Uterus (tissue), 4 donors: ENCODE results near the gene ATP5ME. TPM values are rescaled to one million over a fixed set of nuclear protein-coding genes. Genes with fewer than 3 reads are reported as not detected.
"Not testable (repeated sequence)": the region's sequence is repeated elsewhere in the genome, so short reads cannot be mapped to it uniquely, and the experiment has no call there.

ENCODE experiments used
- DNase-seq, 2 donors: peaks; one replicate each; pipeline ENCODE4 v3.0.0-alpha.2; 2019 to 2020
- H3K27ac ChIP-seq, 2 donors: fragments of 200-600 bp; sonication (generic); 1 replicate in 1 of 2; 2 replicates in 1 of 2; pipeline ENCODE4 v1.5.1; 2016 to 2018
- H3K27me3 ChIP-seq, 2 donors: fragments of 200-600 bp; sonication (generic); one replicate each; pipeline ENCODE4 v1.5.1; 2018 to 2019; ENCODE audit warnings: control low read depth in 1 of 2
- H3K36me3 ChIP-seq, 2 donors: fragments of 200-600 bp; sonication (generic); one replicate each; pipeline ENCODE4 v1.5.1; 2019; ENCODE audit warnings: control low read depth in 1 of 2
- H3K4me1 ChIP-seq, 2 donors: fragments of 200-600 bp; sonication (generic); one replicate each; pipeline ENCODE4 v1.5.1; 2018 to 2019; ENCODE audit warnings: control low read depth in 1 of 2
- H3K4me3 ChIP-seq, 2 donors: fragments of 200-600 bp; sonication (generic); 1 replicate in 1 of 2; 2 replicates in 1 of 2; pipeline ENCODE4 v1.5.1; 2018 to 2019; ENCODE audit warnings: mild to moderate bottlenecking in 1 of 2
- H3K9me3 ChIP-seq, 2 donors: fragments of 200-600 bp; sonication (generic); one replicate each; pipeline ENCODE4 v1.5.1; 2019; ENCODE audit warnings: control low read depth in 1 of 2
- CTCF ChIP-seq, 4 experiments: fragments of 200-600 bp in 2 of 4; fragments of 450-650 bp in 2 of 4; sonication (generic) in 2 of 4; IDR thresholded peaks; one replicate each; pipeline ENCODE4 v1.5.1; 2016 to 2019; ENCODE audit warnings: antibody characterized with exemption in 4 of 4, mild to moderate bottlenecking in 2 of 4, moderate library complexity in 1 of 4
- POLR2A ChIP-seq, 2 donors: fragments of 450-650 bp; IDR thresholded peaks; one replicate each; pipeline ENCODE4 v1.6.1; 2016; ENCODE audit warnings: antibody characterized with exemption in 2 of 2, mild to moderate bottlenecking in 1 of 2, moderate library complexity in 1 of 2
- intact Hi-C: fragments of 100-400 bp; cut with DNase I; formaldehyde crosslinking; loops from one replicate; pipeline ENCODE4 v1.15.1; 2023; ENCODE audit warnings: low total_unique reads
- total RNA-seq, 4 donors: library from RNA; depleted of rRNA in 3 of 4; stranded (reverse); fragments of >200 nt in 3 of 4; gene quantifications; one replicate each; pipeline versions ENCODE4 v1.1.0 to v1.2.4, GENCODE V29; 2014 to 2023
- donor health status: DM: yes; HTN: yes; CAD: no.

The ATP5ME gene
- total RNA-seq, 4 donors from 2014 or later: 24.1 to 168 (median 64.2) TPM

GRCh38 chr4:646460-646859, 27.6 kb downstream of the ATP5ME start:
- no peak for DNase-seq
- Histone ChIP-seq H3K4me1 (no peaks in the 10 kb centered on the region), H3K27ac (no peak overlapping the region), H3K27me3 (no peaks in the 10 kb centered on the region), H3K4me3 (no peak overlapping the region), H3K36me3 (no peaks in the 10 kb centered on the region), H3K9me3 (no peaks in the 10 kb centered on the region)
- intact Hi-C loops: no loop called here
- no peak for TF ChIP-seq CTCF (IDR thresholded peaks at IDR 0.05)
- TF ChIP-seq POLR2A (IDR thresholded peaks at IDR 0.05): no peak

GRCh38 chr4:642366-642765, 31.7 kb downstream of the ATP5ME start:
- H3K27ac ChIP-seq, intact Hi-C loops, H3K27me3 ChIP-seq, H3K4me1 ChIP-seq, H3K36me3 ChIP-seq, H3K9me3 ChIP-seq, DNase-seq, H3K4me3 ChIP-seq: not testable (repeated sequence)

GRCh38 chr4:637536-638280, 36.4 kb downstream of the ATP5ME start:
- H3K4me3 ChIP-seq: no peak overlapping the region
- TF ChIP-seq CTCF (IDR thresholded peaks at IDR 0.05) (no peak), POLR2A (IDR thresholded peaks at IDR 0.05) (no peak)
- no peaks in the 10 kb centered on the region for H3K4me1 ChIP-seq
- intact Hi-C loops: no loop called here
- H3K27me3 ChIP-seq: no peaks in the 10 kb centered on the region
- H3K9me3 ChIP-seq: no peaks in the 10 kb centered on the region
- no peaks in the 10 kb centered on the region for H3K36me3 ChIP-seq
- no peak for DNase-seq
- no peak overlapping the region for H3K27ac ChIP-seq

GRCh38 chr4:636628-637159, 37.4 kb downstream of the ATP5ME start:
- H3K9me3 ChIP-seq: no peaks in the 10 kb centered on the region
- no peak for DNase-seq
- no peak for TF ChIP-seq CTCF (IDR thresholded peaks at IDR 0.05)
- no peak for TF ChIP-seq POLR2A (IDR thresholded peaks at IDR 0.05)

GRCh38 chr4:635851-636627, 38.0 kb downstream of the ATP5ME start:
- no peaks in the 10 kb centered on the region for H3K27me3 ChIP-seq
- H3K4me1 ChIP-seq: no peaks in the 10 kb centered on the region
- H3K27ac ChIP-seq: no peak overlapping the region
- intact Hi-C loops: no loop called here
- DNase-seq: no peak
- H3K36me3 ChIP-seq: no peaks in the 10 kb centered on the region
- H3K4me3 ChIP-seq: no peak overlapping the region
- TF ChIP-seq POLR2A (IDR thresholded peaks at IDR 0.05) (no peak), CTCF (IDR thresholded peaks at IDR 0.05) (no peak)
- no peaks in the 10 kb centered on the region for H3K9me3 ChIP-seq

More at GRCh38 chr4:636628-637159, 37.4 kb downstream of the ATP5ME start:
- no peaks in the 10 kb centered on the region for H3K4me1 ChIP-seq
- H3K27ac ChIP-seq: no peak overlapping the region
- H3K36me3 ChIP-seq: no peaks in the 10 kb centered on the region
- intact Hi-C loops: no loop called here
- no peak overlapping the region for H3K4me3 ChIP-seq
- H3K27me3 ChIP-seq: no peaks in the 10 kb centered on the region

- H3K4me1 ChIP-seq, H3K27ac ChIP-seq, H3K27me3 ChIP-seq, H3K4me3 ChIP-seq, intact Hi-C loops, DNase-seq, H3K36me3 ChIP-seq, H3K9me3 ChIP-seq: not testable (repeated sequence)
Measured at GRCh38 chr4:635066-635835, 38.8 kb downstream of the ATP5ME start.
